GM15510 (cell line): ENCODE measurements around the gene CECR2.

Experiments used
- POLR2A ChIP-seq: IDR thresholded peaks from 3 replicates; pipeline ENCODE4 v1.6.1; 2011; ENCODE audit warnings: borderline replicate concordance; ENCODE audit not compliant: insufficient read length; ENCODE audit errors: extremely low read depth

The CECR2 gene

DNA sequence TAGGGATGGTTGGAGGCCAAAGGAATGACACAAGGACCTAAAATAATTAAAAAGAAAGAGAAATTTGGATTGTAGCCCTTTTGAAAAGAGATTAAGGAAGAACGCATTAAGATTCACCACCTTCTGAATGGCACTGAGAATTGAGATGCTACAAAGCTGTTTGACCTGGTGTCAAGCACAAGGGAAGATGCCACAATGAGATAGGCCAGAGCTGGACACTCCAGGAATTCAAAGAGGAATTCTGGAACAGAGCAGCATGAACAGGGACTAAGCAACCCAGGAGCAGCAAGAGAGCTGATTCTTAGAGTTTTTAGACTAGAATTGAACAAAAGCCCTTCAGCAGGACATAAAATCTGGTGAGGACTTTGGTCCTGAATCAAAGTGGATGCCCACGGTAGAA is 11.6 kb upstream of the CECR2 start:
- TF ChIP-seq POLR2A, result no peak

GRCh38 chr22:17358415-17358814 is 10.8 kb upstream of the CECR2 start:
- TF ChIP-seq POLR2A, result no peak

DNA sequence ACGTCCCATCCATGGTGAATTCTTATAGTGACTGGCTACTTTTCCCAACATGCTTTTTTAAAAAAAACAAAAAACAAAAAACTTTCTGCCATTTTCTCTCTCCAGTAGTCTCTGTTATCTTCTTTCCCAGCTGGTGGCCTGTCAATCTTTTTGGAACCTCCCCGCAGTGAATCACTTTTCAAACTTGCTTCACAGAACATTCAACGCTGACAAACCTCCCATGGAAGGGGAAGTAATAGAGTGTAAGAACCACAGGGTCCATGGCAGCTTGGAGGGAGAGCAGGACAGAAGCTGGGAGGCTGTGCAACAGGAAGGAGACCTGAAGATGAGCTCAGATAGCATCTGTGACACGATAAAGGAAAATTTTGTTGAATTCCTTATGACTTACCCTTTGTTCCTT is 9.8 kb upstream of the CECR2 start:
- no peak for TF ChIP-seq POLR2A

GRCh38 chr22:17366329-17366728 is 2.9 kb upstream of the CECR2 start:
- no peak for TF ChIP-seq POLR2A

DNA sequence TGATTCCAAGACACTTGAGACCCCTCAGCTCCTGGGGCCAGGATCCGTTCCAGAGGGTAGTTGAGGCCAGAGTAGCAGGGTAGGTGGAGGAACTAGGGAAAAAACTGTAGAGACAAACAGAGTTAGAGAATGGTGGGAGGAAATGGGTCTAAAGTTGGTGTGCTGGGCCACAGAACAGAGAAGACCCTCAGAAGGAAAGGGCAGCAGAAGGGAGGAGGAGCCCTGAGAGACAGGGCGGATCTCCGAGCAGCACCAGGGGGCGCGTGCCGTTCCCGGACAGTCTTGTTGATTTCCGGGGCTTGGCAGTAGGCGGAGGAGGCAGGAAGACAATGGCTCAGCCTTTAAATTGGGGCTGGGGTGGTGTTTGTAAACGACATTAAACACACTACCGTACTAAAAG is 2.4 kb upstream of the CECR2 start:
- TF ChIP-seq POLR2A, result no peak

GRCh38 chr22:17368144-17368543 is 1.1 kb upstream of the CECR2 start:
- no peak for TF ChIP-seq POLR2A

- TF ChIP-seq POLR2A, result no peak
Measured at GRCh38 chr22:17368554-17369438, 464 bp upstream of the CECR2 start.

DNA sequence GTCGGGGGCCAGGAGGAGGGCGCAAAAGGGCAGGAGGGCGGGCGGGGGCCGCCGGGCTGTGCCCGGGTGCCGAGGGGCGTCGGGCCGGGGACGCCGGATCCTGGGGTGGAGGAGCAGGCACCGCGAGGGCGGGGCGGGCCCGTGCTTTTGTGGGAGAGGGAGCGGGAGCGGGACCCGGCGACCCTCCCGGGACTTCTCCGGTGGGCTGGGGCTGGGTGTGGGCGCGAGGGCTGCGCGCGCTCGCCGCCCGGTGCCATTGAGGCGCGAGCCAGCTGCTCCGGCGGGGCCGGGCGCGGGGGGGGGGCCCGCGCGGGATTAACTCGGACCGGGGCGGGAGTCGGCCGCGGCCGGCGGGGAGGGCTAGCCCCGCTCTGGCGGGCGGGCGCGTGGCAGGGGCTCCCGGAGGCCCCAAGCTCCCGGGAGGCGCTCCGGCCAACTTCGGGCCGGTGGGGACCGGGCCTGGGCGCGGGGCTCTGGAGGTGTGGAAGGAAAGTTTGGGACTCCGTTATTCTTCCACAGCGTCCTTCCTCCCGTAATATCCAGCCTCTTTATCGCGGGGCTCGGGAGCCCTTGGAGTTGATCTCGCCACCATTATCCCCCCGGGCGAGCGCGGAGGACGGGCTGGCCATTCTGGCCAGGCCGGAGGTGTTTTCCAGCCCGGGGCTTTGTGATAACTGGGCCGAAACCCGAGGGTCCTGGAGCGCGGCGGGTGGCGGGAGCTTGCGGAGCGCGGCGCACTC is 936 bp downstream of the CECR2 start:
- TF ChIP-seq POLR2A, result no peak

DNA sequence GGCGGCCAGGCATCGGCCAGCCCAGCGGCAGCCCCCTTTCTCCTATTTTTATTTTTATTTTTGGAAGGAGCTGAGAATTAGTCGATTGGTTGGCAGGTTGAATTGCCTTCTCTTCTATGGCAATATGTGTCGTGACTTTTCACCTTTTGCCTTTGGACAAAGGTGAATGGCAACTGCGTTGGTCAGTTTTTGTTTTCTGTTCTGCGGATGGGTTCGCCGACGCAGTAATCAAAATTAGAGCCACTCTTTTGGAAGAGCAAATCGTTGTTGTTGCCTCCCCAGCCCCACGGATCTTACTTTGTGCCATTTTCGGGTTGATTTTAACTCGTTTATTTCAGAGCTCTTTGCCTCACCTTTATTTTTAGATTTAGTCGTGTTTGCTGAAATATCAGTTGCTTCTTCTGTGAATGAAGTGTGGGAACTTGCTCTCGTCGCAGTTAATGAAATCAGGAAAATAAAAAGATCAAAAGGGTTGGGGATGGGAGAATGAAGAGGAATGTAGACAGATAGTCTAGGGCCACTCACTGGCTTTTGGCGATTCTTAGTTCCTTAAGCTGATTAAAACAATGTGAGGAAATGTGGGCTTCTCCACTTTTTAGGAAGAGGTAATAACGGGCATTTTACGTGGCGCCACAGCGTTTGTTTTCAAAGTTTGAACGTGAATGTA is 1.6 kb downstream of the CECR2 start:
- TF ChIP-seq POLR2A, result no peak

DNA sequence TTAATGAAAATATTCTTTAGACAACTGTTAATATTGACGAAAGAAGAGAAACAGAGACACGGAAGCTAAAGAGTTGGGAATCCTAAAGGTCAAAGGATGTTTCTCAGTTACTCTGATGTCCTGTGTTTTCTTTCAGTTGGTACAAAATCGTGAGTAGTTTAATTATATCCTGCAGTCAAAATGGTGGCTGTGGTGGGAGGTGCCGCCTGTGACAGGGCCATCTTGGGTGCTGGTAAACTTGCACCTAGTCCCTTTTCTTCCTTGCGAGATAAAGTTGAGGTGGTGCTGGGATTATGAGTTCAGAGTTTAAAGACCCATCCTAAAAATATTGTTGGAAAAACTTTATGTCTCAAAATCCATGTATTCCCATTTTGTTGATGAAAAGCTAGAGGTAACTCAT is 2.2 kb downstream of the CECR2 start:
- TF ChIP-seq POLR2A, result no peak

GRCh38 chr22:17373855-17374254 is 4.6 kb downstream of the CECR2 start:
- no peak for TF ChIP-seq POLR2A

DNA sequence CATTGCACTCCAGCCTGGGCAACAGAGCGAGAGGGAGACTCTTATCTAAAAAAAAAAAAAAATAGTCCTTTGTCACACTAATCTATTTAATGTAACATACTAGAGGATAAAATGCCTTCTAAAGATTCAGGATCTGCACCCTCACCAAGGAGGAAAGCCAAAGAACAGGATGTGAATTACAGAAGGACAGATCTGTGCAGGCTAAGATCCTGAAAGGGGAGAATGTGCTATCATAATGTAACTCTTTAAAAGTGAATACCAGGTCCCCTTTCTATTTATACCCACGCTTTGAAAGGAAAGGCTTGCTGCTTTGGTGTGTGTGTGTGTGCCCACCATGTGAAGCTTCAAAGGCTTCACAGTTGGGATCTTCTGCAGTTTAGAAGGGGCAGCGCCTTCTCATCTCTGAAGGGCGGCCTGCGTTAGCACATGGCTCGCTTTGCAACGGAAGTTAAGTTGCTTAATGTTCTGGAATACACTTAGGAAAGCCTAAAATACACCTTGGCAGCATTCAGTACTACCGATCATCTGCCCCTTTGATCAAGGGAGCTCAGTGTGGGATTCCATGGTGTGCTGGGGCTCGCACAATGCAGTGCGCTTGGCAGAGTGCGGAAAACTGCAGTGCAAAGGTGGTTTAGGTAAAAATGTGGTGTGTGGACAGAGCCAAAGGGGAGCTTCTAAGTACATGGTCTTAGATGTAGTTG is 6.8 kb downstream of the CECR2 start:
- TF ChIP-seq POLR2A, result no peak

GRCh38 chr22:17376950-17377349 is 7.7 kb downstream of the CECR2 start:
- TF ChIP-seq POLR2A, result no peak

DNA sequence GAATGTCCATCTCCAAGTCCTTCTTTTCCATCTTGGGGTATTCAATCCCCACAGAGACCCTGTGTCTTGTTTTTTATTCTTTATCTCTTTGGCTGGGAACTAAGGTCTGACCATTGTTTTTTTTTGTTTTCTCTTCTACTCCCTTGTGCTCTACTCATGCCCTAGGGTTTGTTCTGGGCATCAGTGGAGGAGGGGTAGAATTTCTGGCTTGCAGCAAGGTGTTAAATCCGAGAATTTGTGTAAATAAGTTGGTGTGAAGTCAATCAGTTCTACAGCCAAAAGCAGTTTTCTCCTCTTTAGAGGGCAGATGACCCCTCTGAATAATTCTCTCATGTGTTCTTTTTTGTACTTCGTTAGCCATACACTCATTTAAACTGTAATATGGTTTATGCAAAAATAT is 10.7 kb downstream of the CECR2 start:
- TF ChIP-seq POLR2A, result no peak

DNA sequence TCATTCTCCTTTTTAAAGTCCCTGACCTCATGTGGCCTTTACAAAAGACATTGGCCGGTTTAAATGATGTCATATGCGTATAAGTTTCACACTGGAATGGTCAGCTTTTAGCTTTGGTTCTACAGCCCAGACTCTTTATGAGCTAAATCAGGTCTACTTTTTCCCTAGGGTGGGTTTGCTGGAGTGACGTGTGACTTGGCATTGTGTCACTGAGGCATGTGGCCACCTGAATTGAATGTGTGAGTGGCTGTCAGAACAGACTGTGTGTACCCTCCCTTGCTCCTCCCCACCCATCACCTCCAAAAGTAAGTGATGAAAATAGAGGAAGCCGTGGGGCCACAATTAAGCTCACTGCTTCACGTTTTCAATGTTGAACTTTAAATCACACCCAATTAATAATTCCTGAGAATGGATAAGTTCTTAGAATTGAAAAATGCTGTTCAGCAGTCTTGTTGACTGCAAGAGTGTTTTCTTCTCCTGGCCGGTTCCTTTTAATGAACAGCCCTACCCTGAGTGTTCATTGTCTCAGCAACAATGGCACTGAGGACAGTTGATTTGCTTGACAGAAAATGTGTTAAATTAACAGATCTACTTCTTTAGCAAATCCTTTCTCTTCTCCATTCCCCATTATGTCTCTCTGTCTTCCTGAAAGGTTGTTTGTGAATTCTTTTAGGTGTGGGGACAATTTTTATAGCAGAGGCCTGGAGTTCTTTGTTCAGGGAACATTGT is 11.3 kb downstream of the CECR2 start:
- TF ChIP-seq POLR2A, result no peak
